ENCODE measurements around the gene CPT2. TPM values are rescaled to one million over a fixed set of nuclear protein-coding genes. Genes with fewer than 3 reads are reported as not detected.

Gene CPT2
- total RNA-seq, 1 experiment from 2014 or later: 14.4 TPM

DNA sequence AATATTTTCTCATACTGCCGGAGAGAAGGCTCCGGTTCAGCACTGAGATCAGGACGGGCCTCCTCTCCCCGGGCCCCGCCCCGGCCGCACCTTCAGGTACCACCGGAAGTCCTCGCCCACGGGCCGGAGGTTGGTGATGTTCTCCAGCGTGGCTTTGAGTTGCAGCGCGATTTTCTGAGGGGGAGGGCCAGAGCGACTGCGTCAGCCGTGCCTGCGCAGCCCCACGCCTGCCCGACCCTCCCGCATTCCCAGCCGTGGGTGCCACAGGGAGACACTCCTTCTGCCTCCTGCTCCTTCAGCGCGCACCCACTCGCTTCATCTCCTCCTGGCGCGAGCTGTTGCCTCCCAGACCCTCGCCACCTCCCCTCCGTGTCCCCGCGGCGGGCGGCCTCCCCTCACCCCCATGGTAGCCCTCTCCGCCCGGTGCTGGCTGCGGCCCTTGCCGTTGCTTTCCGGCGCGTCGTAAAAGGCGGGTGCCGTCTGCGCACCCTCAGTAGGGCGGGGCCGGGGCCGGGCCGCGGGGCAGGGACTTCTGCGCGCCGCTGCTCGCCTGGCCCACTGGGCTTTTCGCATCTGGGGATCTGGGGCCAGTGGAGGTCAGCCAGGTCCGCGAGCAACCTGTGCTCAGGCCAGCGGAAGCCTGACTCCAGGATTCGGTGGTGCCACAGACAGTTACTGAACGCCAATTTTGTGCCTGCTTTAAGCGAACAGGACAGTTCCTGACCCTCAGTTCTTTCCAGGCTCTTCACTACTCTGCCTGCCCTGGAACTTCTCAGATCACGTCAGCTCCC, 23.7 kb downstream of the CPT2 start, which contains the start of gene CZIB:
Gene CZIB, minus strand, starts transcription at position 464 of the 791 bp plus-strand sequence. Its CDS starts 59 bp downstream, at position 405.
- CTCF ChIA-PET: no interaction called here
- TF ChIP-seq, protein P1, sequence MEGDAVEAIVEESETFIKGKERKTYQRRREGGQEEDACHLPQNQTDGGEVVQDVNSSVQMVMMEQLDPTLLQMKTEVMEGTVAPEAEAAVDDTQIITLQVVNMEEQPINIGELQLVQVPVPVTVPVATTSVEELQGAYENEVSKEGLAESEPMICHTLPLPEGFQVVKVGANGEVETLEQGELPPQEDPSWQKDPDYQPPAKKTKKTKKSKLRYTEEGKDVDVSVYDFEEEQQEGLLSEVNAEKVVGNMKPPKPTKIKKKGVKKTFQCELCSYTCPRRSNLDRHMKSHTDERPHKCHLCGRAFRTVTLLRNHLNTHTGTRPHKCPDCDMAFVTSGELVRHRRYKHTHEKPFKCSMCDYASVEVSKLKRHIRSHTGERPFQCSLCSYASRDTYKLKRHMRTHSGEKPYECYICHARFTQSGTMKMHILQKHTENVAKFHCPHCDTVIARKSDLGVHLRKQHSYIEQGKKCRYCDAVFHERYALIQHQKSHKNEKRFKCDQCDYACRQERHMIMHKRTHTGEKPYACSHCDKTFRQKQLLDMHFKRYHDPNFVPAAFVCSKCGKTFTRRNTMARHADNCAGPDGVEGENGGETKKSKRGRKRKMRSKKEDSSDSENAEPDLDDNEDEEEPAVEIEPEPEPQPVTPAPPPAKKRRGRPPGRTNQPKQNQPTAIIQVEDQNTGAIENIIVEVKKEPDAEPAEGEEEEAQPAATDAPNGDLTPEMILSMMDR (IDR thresholded peaks at IDR 0.05; ENCODE audit: insufficient read depth in 1 of 2, low read depth in 1 of 2, low read length in 1 of 2, severe bottlenecking in 1 of 2, unreplicated experiment in 1 of 2): no peak
- H3K36me3 ChIP-seq (ENCODE audit: control insufficient read depth, insufficient read depth, low read length): no peaks in the 10 kb centered on the region; the same call in 1 of the 2 replicates
- Mint-ChIP-seq H3K4me1 (ENCODE audit: low read depth, unreplicated experiment) (no peaks in the 10 kb centered on the region), H3K9me3 (ENCODE audit: unreplicated experiment) (no peaks in the 10 kb centered on the region), H3K27me3 (ENCODE audit: insufficient read depth, unreplicated experiment) (no peaks in the 10 kb centered on the region), H3K27ac (ENCODE audit: unreplicated experiment) (peak within 1 kb of the TSS; percentile 96), H3K36me3 (ENCODE audit: insufficient read depth, unreplicated experiment) (peaks cover 22% of the 10 kb centered on the region), H3K4me3 (ENCODE audit: unreplicated experiment) (peak within 1 kb of the TSS; percentile 89)
- no TSS peak for BruUV-seq (replicated peaks)
- H3K27me3 ChIP-seq (replicated peaks; ENCODE audit: control insufficient read depth, insufficient read depth, low read length): no peaks in the 10 kb centered on the region
- DNase-seq: peak; percentile 93 to 95
- H3K4me3 ChIP-seq (ENCODE audit: low read depth, low read length): peak within 1 kb of the TSS; percentile 94
- POLR2A ChIA-PET: no interaction called here
- intact Hi-C loops (cut with micrococcal nuclease; ENCODE audit: unreplicated experiment): no loop called here
- H3K9me3 ChIP-seq: no peaks in the 10 kb centered on the region
- no peaks in the 10 kb centered on the region for H3K4me1 ChIP-seq

DNA sequence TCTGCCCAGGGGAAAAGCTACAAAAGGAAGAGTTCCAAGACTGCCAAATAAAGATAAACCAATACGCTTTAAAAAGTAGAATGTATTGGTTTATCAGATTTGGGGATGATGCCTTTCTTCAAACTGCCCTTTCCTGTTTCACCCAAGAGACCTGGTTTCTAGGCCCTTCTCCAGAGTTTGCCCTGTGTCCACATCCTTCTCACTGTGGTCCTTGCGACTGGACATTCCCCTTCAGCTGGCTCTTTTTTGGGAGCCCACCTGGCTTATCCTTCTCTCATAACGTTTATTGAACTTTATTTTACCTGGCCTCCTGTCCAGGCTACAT, 24.3 kb downstream of the CPT2 start:
- no peak for DNase-seq
- Histone ChIP-seq H3K4me1 (no peaks in the 10 kb centered on the region), H3K36me3 (ENCODE audit: control insufficient read depth, insufficient read depth, low read length) (no peaks in the 10 kb centered on the region; the same call in 1 of the 2 replicates), H3K9me3 (no peaks in the 10 kb centered on the region), H3K27me3 (replicated peaks; ENCODE audit: control insufficient read depth, insufficient read depth, low read length) (no peaks in the 10 kb centered on the region), H3K4me3 (ENCODE audit: low read depth, low read length) (peak overlapping the region; percentile 94)
- BruUV-seq (replicated peaks): TSS peak; percentile 95
- TF ChIP-seq, protein P1 (IDR thresholded peaks at IDR 0.05; ENCODE audit: insufficient read depth in 1 of 2, low read depth in 1 of 2, low read length in 1 of 2, severe bottlenecking in 1 of 2, unreplicated experiment in 1 of 2): no peak
- intact Hi-C loops (cut with micrococcal nuclease; ENCODE audit: unreplicated experiment): no loop called here
- CTCF ChIA-PET: no interaction called here
- no peaks in the 10 kb centered on the region for H3K27me3 Mint-ChIP-seq (ENCODE audit: insufficient read depth, unreplicated experiment)
- peak overlapping the region; percentile 89 for H3K4me3 Mint-ChIP-seq (ENCODE audit: unreplicated experiment)
- POLR2A ChIA-PET: no interaction called here
- H3K4me1 Mint-ChIP-seq (ENCODE audit: low read depth, unreplicated experiment): no peaks in the 10 kb centered on the region
- H3K36me3 Mint-ChIP-seq (ENCODE audit: insufficient read depth, unreplicated experiment): peaks cover 22% of the 10 kb centered on the region
- H3K9me3 Mint-ChIP-seq (ENCODE audit: unreplicated experiment): no peaks in the 10 kb centered on the region
- H3K27ac Mint-ChIP-seq (ENCODE audit: unreplicated experiment): peak overlapping the region; percentile 96

DNA sequence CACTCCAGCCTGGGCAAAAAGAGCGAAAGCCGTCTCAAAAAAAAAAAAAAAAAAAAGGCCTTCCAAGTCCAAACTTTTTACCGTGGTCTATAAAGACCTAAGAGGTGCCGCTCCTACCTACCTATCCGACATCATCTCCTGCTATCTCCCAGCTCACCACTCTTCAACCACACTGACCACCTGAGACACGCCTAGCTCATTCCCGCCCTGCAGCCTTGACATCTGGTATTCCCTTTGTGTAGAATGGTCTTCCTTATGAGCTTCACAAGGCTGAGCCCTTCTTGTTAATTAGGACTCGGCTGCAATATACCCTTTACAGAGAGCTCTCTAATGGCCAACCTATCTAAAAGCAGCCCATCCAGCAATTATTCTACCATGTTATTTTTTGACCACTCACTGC, 41.0 kb downstream of the CPT2 start:
- peak overlapping the region; percentile 99 for H3K27ac Mint-ChIP-seq (ENCODE audit: unreplicated experiment)
- BruUV-seq (replicated peaks): no TSS peak
- H3K27me3 ChIP-seq (replicated peaks; ENCODE audit: control insufficient read depth, insufficient read depth, low read length): no peaks in the 10 kb centered on the region
- TF ChIP-seq, protein P1 (IDR thresholded peaks at IDR 0.05; ENCODE audit: insufficient read depth in 1 of 2, low read depth in 1 of 2, low read length in 1 of 2, severe bottlenecking in 1 of 2, unreplicated experiment in 1 of 2): no peak
- peaks cover 4% of the 10 kb centered on the region for H3K27me3 Mint-ChIP-seq (ENCODE audit: insufficient read depth, unreplicated experiment)
- ChIA-PET CTCF (no interaction called here), POLR2A (no interaction called here)
- 0 out of 2 replicates have a peak, but pooled peaks cover 6% of the 10 kb centered on the region for H3K4me1 ChIP-seq
- DNase-seq: no peak
- peaks cover 40% of the 10 kb centered on the region for H3K36me3 Mint-ChIP-seq (ENCODE audit: insufficient read depth, unreplicated experiment)
- H3K4me3 Mint-ChIP-seq (ENCODE audit: unreplicated experiment): peak overlapping the region; percentile 90
- H3K4me3 ChIP-seq (ENCODE audit: low read depth, low read length): peak overlapping the region; percentile 63
- H3K4me1 Mint-ChIP-seq (ENCODE audit: low read depth, unreplicated experiment): peaks cover 16% of the 10 kb centered on the region
- H3K9me3 Mint-ChIP-seq (ENCODE audit: unreplicated experiment): no peaks in the 10 kb centered on the region
- no peaks in the 10 kb centered on the region for H3K36me3 ChIP-seq (ENCODE audit: control insufficient read depth, insufficient read depth, low read length)
- intact Hi-C loops (cut with micrococcal nuclease; ENCODE audit: unreplicated experiment): loop anchor here (1.0 kb wide), 1 partner anchor 41 kb away; the partner anchor contains the start of gene CPT2
- no peaks in the 10 kb centered on the region for H3K9me3 ChIP-seq
